HEK293 (cell line): ENCODE results near the gene DAAM2.

ENCODE experiments used
- CTCF ChIA-PET: fragments of 350-600 bp; formaldehyde crosslinking; extraction: SDS; loops from one replicate; lab custom pipeline; 2021; ENCODE audit warnings: antibody characterized with exemption; lab: Yijun Ruan, JAX
- POLR2A ChIA-PET: fragments of 300-600 bp; formaldehyde crosslinking; extraction: SDS; loops from one replicate; lab custom pipeline; 2020; ENCODE audit warnings: antibody characterized with exemption, inconsistent platforms; lab: Yijun Ruan, JAX
- H3K27ac ChIP-seq: fragments of 200-500 bp; sonication (Bioruptor generic); 2 replicates; pipeline ENCODE4 v1.5.1; 2014; ENCODE audit warnings: low read depth, low read length, control low read depth, inconsistent platforms; ENCODE audit errors: extremely low read depth
- H3K36me3 ChIP-seq, 2 experiments: fragments of 200-500 bp in 1 of 2; sonication (Bioruptor generic) in 1 of 2; 1 replicate in 1 of 2; 2 replicates in 1 of 2; pipeline ENCODE4 v1.5.1; 2014 to 2017; ENCODE audit warnings: inconsistent platforms in 2 of 2, low read length in 2 of 2; ENCODE audit not compliant: control insufficient read depth in 2 of 2, insufficient read depth in 1 of 2
- H3K4me1 ChIP-seq: fragments of 200-500 bp; sonication (Bioruptor generic); 2 replicates; pipeline ENCODE4 v1.5.1; 2014; ENCODE audit warnings: mild to moderate bottlenecking, low read length, inconsistent platforms; ENCODE audit not compliant: control insufficient read depth, insufficient read depth
- H3K4me3 ChIP-seq: 2 replicates; pipeline ENCODE4 v1.5.1; 2011; ENCODE audit warnings: low read depth, mild to moderate bottlenecking, control low read depth, low read length, moderate library complexity
- H3K9me3 ChIP-seq: fragments of 200-500 bp; sonication (Bioruptor generic); 2 replicates; pipeline ENCODE4 v1.5.1; 2014; ENCODE audit warnings: low read depth, low read length, inconsistent platforms; ENCODE audit not compliant: control insufficient read depth, insufficient read depth
- BCL11A ChIP-seq: fragments of 450-650 bp; formaldehyde crosslinking; IDR thresholded peaks from 2 replicates; pipeline ENCODE4 v1.5.1; 2016; ENCODE audit warnings: low read depth, missing biosample characterization, missing genetic modification characterization
- FEZF1 ChIP-seq: fragments of 450-650 bp; formaldehyde crosslinking; IDR thresholded peaks from 2 replicates; pipeline ENCODE4 v1.5.1; 2016; ENCODE audit warnings: missing biosample characterization, missing genetic modification characterization
- REPIN1 ChIP-seq: fragments of 450-650 bp; formaldehyde crosslinking; IDR thresholded peaks from 2 replicates; pipeline ENCODE4 v1.5.1; 2017; ENCODE audit warnings: missing biosample characterization, missing genetic modification characterization, low read depth
- SALL2 ChIP-seq: fragments of 450-650 bp; formaldehyde crosslinking; IDR thresholded peaks from 2 replicates; pipeline ENCODE4 v1.5.0; 2017; ENCODE audit warnings: missing biosample characterization, mild to moderate bottlenecking, missing genetic modification characterization, borderline replicate concordance
- TRIM28 ChIP-seq: IDR thresholded peaks from 2 replicates; pipeline ENCODE4 v1.6.1; 2011; ENCODE audit warnings: low read length, control low read depth, borderline replicate concordance
- ZBTB21 ChIP-seq: fragments of 450-650 bp; formaldehyde crosslinking; IDR thresholded peaks from 2 replicates; pipeline ENCODE4 v1.5.1; 2017; ENCODE audit warnings: missing biosample characterization, missing genetic modification characterization
- ZBTB8A ChIP-seq: fragments of 450-650 bp; formaldehyde crosslinking; IDR thresholded peaks from 2 replicates; pipeline ENCODE4 v1.5.1; 2016; ENCODE audit warnings: missing biosample characterization, missing genetic modification characterization
- ZEB2 ChIP-seq: fragments of 450-650 bp; formaldehyde crosslinking; IDR thresholded peaks from 2 replicates; pipeline ENCODE4 v1.5.1; 2016; ENCODE audit warnings: missing biosample characterization, missing genetic modification characterization
- ZFP3 ChIP-seq: fragments of 450-650 bp; formaldehyde crosslinking; IDR thresholded peaks from 2 replicates; pipeline ENCODE4 v1.5.1; 2016; ENCODE audit warnings: low read depth, missing biosample characterization, missing genetic modification characterization
- ZFP37 ChIP-seq: fragments of 450-650 bp; formaldehyde crosslinking; IDR thresholded peaks from 2 replicates; pipeline ENCODE4 v1.5.1; 2016; ENCODE audit warnings: missing biosample characterization, missing genetic modification characterization
- ZNF133 ChIP-seq: fragments of 450-650 bp; formaldehyde crosslinking; IDR thresholded peaks from 2 replicates; pipeline ENCODE4 v1.5.1; 2016; ENCODE audit warnings: missing biosample characterization, missing genetic modification characterization
- ZNF2 ChIP-seq: fragments of 450-650 bp; formaldehyde crosslinking; IDR thresholded peaks from 2 replicates; pipeline ENCODE4 v1.5.1; 2016; ENCODE audit warnings: missing biosample characterization, missing genetic modification characterization
- ZNF24 ChIP-seq: fragments of 450-650 bp; formaldehyde crosslinking; IDR thresholded peaks from 2 replicates; pipeline ENCODE4 v1.5.1; 2016; ENCODE audit warnings: missing biosample characterization, missing genetic modification characterization
- ZNF274 ChIP-seq, 2 experiments: fragments of 200-500 bp in 1 of 2; fragments of 450-650 bp in 1 of 2; sonication (Bioruptor generic) in 1 of 2; formaldehyde crosslinking in 1 of 2; IDR thresholded peaks; 2 replicates each; pipeline versions ENCODE4 v1.5.1 to v1.6.1; 2014 to 2016; ENCODE audit warnings: borderline replicate concordance in 1 of 2, inconsistent platforms in 1 of 2, low read length in 1 of 2, missing biosample characterization in 1 of 2, missing genetic modification characterization in 1 of 2
- ZNF335 ChIP-seq: fragments of 450-650 bp; formaldehyde crosslinking; conservative IDR thresholded peaks from 2 replicates; pipeline ENCODE4 v1.5.1; 2016; ENCODE audit warnings: missing biosample characterization, missing genetic modification characterization
- ZNF510 ChIP-seq: fragments of 450-650 bp; formaldehyde crosslinking; IDR thresholded peaks from 2 replicates; pipeline ENCODE4 v1.5.1; 2018; ENCODE audit warnings: mild to moderate bottlenecking, missing genetic modification characterization, missing biosample characterization; ENCODE audit not compliant: insufficient replicate concordance
- ZNF792 ChIP-seq: fragments of 450-650 bp; formaldehyde crosslinking; IDR thresholded peaks from 2 replicates; pipeline ENCODE4 v1.5.1; 2016; ENCODE audit warnings: missing biosample characterization, missing genetic modification characterization
- ZNF830 ChIP-seq: fragments of 450-650 bp; IDR thresholded peaks from 2 replicates; pipeline ENCODE4 v1.5.0; 2018; ENCODE audit warnings: missing biosample characterization, missing genetic modification characterization, low read depth, mild to moderate bottlenecking, moderate library complexity
- ZSCAN23 ChIP-seq: fragments of 450-650 bp; formaldehyde crosslinking; IDR thresholded peaks from 2 replicates; pipeline ENCODE4 v1.5.1; 2016; ENCODE audit warnings: missing biosample characterization, missing genetic modification characterization
- TF ChIP-seq, protein P1 (sequence below): fragments of 450-650 bp; IDR thresholded peaks from 2 replicates; pipeline ENCODE4 v1.5.1; 2018; ENCODE audit warnings: missing biosample characterization, mild to moderate bottlenecking, missing genetic modification characterization
- TF ChIP-seq, protein P2 (sequence below): fragments of 450-650 bp; formaldehyde crosslinking; IDR thresholded peaks from 2 replicates; pipeline ENCODE4 v1.5.1; 2016; ENCODE audit warnings: missing biosample characterization, missing genetic modification characterization
- TF ChIP-seq, protein P3 (sequence below): fragments of 450-650 bp; formaldehyde crosslinking; IDR thresholded peaks from 2 replicates; pipeline ENCODE4 v1.5.1; 2017; ENCODE audit warnings: missing biosample characterization, mild to moderate bottlenecking, missing genetic modification characterization, moderate library complexity
- TF ChIP-seq, protein P4 (sequence below): fragments of 450-650 bp; formaldehyde crosslinking; IDR thresholded peaks from 2 replicates; pipeline ENCODE4 v1.5.1; 2017; ENCODE audit warnings: missing biosample characterization, missing genetic modification characterization

Gene DAAM2

DNA sequence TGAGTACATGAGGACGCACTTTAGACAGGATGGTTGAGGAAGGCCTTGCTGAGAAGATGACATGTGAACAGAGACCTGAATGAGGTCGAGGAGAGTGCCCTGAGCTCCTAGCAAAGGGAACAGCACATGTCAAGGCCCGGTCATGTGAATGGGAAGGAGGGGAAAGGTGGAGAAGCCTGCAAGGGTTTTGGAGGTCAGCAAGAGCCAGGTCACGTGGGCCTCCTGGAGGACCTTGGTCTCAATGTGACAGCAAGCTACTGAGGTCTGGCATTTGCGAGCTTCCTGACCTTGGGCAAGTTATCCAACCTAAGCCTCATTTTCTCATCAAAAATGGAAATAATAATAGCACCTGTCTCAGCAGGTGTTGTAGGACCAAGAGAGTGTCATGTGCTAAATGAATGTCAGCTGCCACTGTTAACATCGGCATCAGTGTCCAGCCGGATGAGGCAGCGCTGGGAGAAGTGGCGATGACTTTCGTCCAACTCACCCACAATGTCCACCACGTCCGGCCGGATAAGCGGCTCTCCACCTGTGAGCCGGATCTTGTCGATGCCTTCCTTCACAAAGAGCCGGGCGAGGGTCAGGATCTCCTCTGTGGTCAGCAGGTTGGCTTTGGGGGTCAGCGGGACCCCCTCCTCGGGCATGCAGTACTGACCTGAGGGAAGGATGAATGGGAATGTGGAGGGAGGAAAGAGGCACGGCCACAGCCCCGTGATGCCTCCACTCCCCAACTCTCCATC lies 133.2 kb downstream of the DAAM2 start:
- TF ChIP-seq ZNF792 = no peak
- no peak for TF ChIP-seq ZNF830 (tag by site-specific recombination)
- no peak for TF ChIP-seq ZNF510 (tag by site-specific recombination)
- TF ChIP-seq ZFP3 (tag by site-specific recombination) = no peak
- no peak for TF ChIP-seq ZNF274 (IDR thresholded peaks at IDR 0.05; ENCODE audit: low read length)
- no peak for TF ChIP-seq ZNF274 (tag by site-specific recombination; IDR thresholded peaks at IDR 0.05; ENCODE audit: borderline replicate concordance)
- TF ChIP-seq ZSCAN23 (tag by site-specific recombination) = no peak
- TF ChIP-seq ZNF133 (tag by site-specific recombination) = no peak
- TF ChIP-seq ZEB2 (tag by site-specific recombination) = no peak
- TF ChIP-seq ZNF335 (tag by site-specific recombination) = no peak
- no peak for TF ChIP-seq ZBTB8A (tag by site-specific recombination)
- TF ChIP-seq, protein P1, sequence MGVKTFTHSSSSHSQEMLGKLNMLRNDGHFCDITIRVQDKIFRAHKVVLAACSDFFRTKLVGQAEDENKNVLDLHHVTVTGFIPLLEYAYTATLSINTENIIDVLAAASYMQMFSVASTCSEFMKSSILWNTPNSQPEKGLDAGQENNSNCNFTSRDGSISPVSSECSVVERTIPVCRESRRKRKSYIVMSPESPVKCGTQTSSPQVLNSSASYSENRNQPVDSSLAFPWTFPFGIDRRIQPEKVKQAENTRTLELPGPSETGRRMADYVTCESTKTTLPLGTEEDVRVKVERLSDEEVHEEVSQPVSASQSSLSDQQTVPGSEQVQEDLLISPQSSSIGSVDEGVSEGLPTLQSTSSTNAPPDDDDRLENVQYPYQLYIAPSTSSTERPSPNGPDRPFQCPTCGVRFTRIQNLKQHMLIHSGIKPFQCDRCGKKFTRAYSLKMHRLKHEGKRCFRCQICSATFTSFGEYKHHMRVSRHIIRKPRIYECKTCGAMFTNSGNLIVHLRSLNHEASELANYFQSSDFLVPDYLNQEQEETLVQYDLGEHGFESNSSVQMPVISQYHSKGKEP (tag by site-specific recombination) = no peak
- CTCF ChIA-PET = interaction anchor here (0.6 kb wide), 1 partner anchor 56 kb away, joined by 3 read pairs; no protein-coding TSS in a partner anchor
- POLR2A ChIA-PET = no interaction called here
- H3K27ac ChIP-seq = no peak overlapping the region
- H3K36me3 ChIP-seq = peaks cover 7 to 51% of the 10 kb centered on the region in 2 experiments; a peak in 2 of 3 replicates
- no peaks in the 10 kb centered on the region for H3K4me1 ChIP-seq
- H3K9me3 ChIP-seq = no peaks in the 10 kb centered on the region
- no peak overlapping the region for H3K4me3 ChIP-seq

DNA sequence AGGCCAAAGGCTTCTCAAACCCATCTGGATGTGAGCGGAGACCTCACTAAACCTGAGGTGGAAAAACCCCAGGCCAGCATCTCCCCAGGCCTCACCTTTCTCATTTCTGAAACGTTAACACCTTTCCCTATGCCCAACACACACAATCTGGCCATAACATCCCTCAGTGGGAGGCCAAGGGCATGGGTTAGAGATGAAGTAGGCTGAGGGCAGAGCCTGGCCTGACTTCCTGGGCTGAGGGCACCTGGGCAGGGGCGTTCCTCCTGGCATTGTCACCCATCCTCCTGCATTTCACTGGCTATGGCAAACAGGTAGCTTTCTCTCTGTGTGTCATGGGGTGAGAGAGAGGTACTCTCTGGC lies 133.7 kb downstream of the DAAM2 start:
- TF ChIP-seq REPIN1 (tag by site-specific recombination) (no peak), ZNF24 (tag by site-specific recombination) (no peak)
- TF ChIP-seq, protein P2, sequence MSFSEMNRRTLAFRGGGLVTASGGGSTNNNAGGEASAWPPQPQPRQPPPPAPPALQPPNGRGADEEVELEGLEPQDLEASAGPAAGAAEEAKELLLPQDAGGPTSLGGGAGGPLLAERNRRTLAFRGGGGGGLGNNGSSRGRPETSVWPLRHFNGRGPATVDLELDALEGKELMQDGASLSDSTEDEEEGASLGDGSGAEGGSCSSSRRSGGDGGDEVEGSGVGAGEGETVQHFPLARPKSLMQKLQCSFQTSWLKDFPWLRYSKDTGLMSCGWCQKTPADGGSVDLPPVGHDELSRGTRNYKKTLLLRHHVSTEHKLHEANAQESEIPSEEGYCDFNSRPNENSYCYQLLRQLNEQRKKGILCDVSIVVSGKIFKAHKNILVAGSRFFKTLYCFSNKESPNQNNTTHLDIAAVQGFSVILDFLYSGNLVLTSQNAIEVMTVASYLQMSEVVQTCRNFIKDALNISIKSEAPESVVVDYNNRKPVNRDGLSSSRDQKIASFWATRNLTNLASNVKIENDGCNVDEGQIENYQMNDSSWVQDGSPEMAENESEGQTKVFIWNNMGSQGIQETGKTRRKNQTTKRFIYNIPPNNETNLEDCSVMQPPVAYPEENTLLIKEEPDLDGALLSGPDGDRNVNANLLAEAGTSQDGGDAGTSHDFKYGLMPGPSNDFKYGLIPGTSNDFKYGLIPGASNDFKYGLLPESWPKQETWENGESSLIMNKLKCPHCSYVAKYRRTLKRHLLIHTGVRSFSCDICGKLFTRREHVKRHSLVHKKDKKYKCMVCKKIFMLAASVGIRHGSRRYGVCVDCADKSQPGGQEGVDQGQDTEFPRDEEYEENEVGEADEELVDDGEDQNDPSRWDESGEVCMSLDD = no peak
- no peak overlapping the region for H3K4me3 ChIP-seq
- H3K36me3 ChIP-seq = peaks cover 3 to 51% of the 10 kb centered on the region in 2 experiments; a peak in 2 of 3 replicates
- CTCF ChIA-PET = interaction anchor here (0.6 kb wide), 1 partner anchor 11 kb away, joined by 4 read pairs; no protein-coding TSS in a partner anchor
- POLR2A ChIA-PET = no interaction called here
- no peaks in the 10 kb centered on the region for H3K4me1 ChIP-seq
- no peak overlapping the region for H3K27ac ChIP-seq
- H3K9me3 ChIP-seq = no peaks in the 10 kb centered on the region

DNA sequence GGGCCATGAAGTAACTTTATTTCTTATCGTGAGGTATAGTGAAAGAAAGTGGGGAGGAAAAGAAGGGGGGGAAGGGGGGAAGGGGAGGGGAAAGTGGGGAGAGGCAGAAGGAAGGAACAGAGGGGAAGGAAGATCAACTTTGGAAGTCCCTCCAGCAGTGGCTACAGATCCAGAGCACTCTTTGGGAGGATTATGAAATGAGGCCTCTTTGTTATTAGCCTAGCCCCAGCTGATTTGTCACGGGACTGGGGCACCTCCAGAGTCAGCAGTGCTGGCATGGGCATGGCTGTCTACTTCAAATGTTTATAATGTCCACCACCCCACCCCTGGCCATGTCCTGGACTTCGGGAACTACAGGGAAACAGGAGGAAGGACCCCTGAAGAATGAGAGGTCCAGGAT lies 134.5 kb downstream of the DAAM2 start:
- peaks cover 3 to 46% of the 10 kb centered on the region in 2 experiments; a peak in 2 of 3 replicates for H3K36me3 ChIP-seq
- H3K4me1 ChIP-seq = no peaks in the 10 kb centered on the region
- H3K4me3 ChIP-seq = no peak overlapping the region
- H3K27ac ChIP-seq = no peak overlapping the region
- H3K9me3 ChIP-seq = no peaks in the 10 kb centered on the region
- CTCF ChIA-PET = interaction anchor here (0.6 kb wide), 2 partner anchors 11 to 575 kb away, joined by 3 to 4 read pairs; no protein-coding TSS in a partner anchor
- POLR2A ChIA-PET = no interaction called here
- TF ChIP-seq ZBTB21 (tag by site-specific recombination) = no peak
- TF ChIP-seq, protein P3, sequence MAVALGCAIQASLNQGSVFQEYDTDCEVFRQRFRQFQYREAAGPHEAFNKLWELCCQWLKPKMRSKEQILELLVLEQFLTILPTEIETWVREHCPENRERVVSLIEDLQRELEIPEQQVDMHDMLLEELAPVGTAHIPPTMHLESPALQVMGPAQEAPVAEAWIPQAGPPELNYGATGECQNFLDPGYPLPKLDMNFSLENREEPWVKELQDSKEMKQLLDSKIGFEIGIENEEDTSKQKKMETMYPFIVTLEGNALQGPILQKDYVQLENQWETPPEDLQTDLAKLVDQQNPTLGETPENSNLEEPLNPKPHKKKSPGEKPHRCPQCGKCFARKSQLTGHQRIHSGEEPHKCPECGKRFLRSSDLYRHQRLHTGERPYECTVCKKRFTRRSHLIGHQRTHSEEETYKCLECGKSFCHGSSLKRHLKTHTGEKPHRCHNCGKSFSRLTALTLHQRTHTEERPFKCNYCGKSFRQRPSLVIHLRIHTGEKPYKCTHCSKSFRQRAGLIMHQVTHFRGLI (tag by site-specific recombination) = no peak
- no peak for TF ChIP-seq ZNF2 (tag by site-specific recombination)
- TF ChIP-seq BCL11A (tag by site-specific recombination) = no peak
- no peak for TF ChIP-seq SALL2 (tag by site-specific recombination)
- TF ChIP-seq, protein P4, sequence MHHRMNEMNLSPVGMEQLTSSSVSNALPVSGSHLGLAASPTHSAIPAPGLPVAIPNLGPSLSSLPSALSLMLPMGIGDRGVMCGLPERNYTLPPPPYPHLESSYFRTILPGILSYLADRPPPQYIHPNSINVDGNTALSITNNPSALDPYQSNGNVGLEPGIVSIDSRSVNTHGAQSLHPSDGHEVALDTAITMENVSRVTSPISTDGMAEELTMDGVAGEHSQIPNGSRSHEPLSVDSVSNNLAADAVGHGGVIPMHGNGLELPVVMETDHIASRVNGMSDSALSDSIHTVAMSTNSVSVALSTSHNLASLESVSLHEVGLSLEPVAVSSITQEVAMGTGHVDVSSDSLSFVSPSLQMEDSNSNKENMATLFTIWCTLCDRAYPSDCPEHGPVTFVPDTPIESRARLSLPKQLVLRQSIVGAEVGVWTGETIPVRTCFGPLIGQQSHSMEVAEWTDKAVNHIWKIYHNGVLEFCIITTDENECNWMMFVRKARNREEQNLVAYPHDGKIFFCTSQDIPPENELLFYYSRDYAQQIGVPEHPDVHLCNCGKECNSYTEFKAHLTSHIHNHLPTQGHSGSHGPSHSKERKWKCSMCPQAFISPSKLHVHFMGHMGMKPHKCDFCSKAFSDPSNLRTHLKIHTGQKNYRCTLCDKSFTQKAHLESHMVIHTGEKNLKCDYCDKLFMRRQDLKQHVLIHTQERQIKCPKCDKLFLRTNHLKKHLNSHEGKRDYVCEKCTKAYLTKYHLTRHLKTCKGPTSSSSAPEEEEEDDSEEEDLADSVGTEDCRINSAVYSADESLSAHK (tag by site-specific recombination) = no peak
- TF ChIP-seq TRIM28 = no peak
- no peak for TF ChIP-seq ZFP37 (tag by site-specific recombination)
- TF ChIP-seq FEZF1 (tag by site-specific recombination) = no peak
